Stimulated activated CD4-positive, alpha-beta T cell treated with anti-CD3 and anti-CD28 coated beads, TNF-alpha, amount 100 ng/mL, for 1 hour (primary cell): ENCODE data around the gene REC114.
"Not testable (repeated sequence)": the region's sequence is repeated elsewhere in the genome, so short reads cannot be mapped to it uniquely, and the experiment has no call there.

Experiments
- DNase-seq, 3 donors: peaks; one replicate each; pipeline ENCODE4 v3.0.0-alpha.2; 2020; ENCODE audit warnings: low read depth in 3 of 3, low spot score in 1 of 3

Gene REC114, protein sequence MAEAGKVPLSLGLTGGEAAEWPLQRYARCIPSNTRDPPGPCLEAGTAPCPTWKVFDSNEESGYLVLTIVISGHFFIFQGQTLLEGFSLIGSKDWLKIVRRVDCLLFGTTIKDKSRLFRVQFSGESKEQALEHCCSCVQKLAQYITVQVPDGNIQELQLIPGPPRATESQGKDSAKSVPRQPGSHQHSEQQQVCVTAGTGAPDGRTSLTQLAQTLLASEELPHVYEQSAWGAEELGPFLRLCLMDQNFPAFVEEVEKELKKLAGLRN

DNA sequence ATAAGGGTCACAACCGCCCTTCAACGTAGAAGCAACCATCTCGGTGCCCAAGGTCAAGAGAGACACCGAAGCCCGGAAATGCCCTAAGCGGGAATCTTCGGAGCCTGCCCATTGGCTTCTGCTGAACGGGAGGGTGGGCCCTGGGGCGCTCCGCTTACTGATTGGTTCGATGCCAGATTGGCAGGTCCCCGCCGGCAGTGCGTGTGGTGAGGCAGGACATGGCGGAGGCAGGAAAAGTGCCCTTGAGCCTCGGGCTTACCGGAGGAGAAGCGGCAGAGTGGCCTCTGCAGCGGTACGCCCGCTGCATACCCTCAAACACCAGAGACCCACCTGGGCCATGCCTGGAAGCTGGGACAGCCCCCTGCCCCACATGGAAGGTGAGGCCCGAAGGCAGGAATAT is at the start of gene REC114:
TSS of gene REC114 (plus strand) at position 197 of the 400 bp plus-strand sequence. CDS start at position 219, 22 bp downstream.
- DNase-seq: no peak

DNA sequence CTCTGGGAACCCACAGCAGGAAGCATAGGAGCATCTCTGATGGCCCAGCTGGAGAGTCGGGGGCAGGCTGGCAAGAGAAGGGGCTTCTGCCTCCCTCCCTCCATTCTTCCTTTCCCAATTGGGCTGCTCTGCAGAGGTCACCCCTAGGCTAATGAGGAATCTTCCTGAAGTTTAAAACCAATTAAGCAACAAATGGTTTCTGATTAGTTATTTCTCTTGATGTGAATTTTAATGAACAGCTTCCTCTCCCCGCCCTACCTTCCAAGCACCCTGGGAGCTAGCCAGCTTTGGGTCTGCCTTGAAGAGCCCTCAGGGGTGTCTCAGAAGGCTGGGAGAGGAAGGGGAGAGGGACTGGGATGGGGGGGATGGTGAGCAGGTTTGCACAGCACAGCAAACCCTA is 49.6 kb upstream of the REC114 start:
- no peak for DNase-seq

DNA sequence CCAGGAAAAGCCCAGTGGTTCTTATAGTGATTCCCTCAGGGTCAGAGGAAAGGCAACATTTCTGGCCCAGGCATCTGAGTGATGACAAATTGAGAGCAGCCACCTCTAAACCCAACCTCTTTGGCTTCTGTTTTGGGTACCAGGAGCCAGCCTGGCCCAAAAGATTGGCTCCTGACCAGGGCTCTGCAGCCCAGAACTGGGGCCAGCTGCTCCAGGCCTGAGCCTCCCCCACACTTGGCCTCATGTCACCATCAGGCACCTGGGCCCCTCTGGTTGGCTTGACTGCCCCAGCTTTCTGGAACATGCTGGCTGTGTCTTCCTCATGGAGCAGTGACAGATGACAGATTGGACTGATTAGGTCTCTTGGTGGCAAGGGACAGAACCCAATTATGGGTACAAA is 48.2 kb upstream of the REC114 start:
- no peak for DNase-seq

DNA sequence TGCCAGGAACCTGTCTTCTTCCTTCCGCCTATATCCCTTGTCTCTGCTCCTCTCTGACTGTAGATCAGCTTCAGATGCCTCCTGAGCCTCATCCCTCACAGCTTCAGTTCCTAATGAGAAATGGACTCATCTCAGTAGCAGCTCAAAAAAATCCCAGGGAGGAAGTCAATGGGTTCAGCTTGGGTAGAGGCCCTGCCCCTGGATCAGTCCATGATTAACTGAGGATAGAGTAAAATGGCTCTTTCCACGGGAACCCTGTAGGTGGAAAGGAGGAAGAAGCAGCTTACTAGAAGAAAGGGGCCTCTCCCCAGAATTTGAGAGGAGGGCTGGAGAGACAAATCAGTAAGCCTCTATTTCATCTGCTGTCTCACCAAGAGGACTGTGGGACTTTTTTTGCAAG is 47.3 kb upstream of the REC114 start:
- no peak for DNase-seq

DNA sequence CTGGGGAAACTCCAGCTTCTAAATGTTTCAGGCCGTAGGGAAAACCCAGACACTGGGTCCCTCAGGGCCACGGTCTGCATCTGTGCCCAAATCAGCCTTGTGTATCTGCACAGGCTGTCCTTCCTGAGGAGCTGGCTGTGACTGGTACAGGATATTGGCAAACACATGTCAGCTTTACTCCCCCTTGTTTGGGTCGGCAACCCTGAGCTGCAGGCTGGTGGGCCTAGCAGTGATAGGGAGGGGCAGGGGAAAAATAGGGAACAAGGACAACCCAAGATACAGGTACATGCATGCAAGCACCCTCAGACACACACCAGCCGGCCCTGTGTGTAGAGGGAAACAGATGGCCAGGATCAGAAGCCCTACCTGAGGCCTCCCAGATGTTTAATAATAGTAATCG is 45.5 kb upstream of the REC114 start:
- DNase-seq: no peak

DNA sequence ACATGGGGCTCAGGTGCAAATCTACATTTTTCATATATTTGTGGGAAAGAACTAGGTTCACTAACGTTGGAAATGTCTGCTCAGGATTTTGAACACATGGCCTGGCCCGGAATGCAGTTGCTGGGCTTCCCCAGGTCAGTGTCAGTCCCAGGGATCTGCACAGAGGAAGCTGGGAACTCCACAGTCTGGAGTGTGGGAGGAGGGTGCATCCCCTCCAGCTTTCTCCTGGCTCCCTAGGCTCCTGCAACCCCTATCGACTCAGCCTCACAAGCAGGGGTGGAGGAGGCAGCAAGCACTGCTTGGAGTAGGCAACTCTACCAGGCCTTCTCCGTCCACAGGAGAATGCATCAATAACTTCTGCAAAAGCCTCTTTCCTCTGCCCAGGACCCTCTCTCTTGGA is 44.1 kb upstream of the REC114 start:
- no peak for DNase-seq

DNA sequence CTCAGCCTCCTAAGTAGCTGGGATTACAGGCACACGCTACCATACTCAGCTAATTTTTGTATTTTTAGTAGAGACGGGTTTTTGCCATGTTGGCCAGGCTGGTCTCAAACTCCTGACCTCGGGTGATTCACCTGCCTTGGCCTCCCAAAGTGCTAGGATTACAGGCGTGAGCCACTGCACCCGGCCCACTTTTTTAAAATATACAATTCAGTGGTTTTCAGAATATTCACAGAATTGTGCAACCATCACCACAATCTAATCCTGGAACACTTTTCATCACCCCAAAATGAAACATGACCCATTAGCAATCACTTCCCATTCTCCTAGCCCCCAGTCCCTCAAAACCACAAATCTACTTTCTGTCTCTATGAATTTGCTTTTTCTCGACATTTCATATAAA is 42.7 kb upstream of the REC114 start:
- DNase-seq: not testable (repeated sequence)

DNA sequence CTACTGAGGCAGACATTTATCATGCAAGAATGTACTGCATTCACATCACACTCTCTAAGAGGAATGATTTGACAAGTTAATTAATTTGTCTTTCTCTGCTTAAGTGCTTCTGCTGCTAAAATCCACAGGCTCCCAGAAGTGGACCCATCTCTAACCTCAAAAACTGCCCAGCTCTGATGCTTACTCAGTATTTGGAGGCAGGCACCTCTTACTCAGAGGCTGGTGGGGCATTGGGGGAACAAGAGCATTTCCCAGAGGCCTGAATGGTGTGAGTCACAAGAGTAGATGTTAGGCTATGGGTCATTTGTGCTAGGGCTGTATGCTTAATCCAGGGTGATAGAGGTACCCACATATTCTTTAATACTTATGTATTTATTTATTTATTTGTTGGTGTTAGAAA is 39.8 kb upstream of the REC114 start:
- no peak for DNase-seq

DNA sequence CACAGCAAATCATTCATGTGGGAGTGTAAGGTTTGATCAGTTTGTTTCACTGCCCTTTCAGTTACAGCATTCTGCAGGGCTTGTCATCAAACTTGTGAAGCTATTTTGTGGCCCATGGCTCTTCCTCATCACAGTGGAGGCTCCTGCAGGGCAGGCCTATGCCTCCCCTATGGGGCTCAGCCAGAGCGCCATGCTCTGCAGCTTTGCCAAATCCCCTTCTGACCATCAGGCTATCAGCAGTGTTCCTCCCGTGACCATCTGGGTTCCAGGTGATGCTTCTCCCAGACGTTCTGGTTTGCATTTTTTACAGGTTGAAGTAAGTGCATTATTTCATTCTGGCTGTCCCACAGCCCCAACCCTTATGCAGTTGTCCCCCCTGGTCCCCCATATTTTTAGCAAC is 28.1 kb upstream of the REC114 start:
- DNase-seq: no peak

DNA sequence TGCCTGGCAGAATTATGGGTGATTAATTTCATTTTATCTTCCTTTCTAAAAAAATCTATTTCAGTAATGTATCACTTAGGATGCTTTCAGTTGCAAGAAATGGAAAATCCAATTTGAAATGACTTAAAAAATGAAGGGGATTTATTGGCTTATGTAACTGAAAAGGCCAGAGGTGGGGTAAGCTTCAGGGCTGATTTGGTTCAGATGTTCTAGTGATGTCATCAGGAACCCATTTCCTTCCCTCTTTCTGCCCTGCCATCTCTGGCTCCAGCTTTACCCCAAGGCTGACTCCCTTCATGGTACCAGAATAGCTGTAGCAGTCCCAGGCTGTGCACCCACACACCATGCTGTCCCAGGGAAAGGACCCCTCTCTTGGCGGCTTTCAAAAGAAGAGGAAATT is 18.5 kb upstream of the REC114 start:
- DNase-seq: no peak

DNA sequence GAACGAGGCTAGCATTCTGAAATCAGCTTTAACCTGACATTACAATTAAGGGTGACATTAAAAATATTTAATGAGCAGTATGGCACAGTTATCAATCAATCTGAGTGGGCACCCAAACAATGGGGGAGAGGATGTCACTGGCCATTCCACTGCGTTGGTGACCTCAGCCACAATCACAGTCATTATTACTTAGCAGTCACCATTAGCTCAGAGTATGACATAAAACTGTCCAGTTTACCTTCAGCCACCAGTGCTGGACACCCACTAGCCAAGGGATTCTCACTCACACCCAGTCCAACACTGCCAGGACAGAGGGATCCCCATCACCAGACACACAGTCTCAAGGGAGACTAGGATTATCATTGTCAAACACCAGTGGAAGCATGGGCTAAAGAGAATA is 17.5 kb upstream of the REC114 start:
- no peak for DNase-seq

DNA sequence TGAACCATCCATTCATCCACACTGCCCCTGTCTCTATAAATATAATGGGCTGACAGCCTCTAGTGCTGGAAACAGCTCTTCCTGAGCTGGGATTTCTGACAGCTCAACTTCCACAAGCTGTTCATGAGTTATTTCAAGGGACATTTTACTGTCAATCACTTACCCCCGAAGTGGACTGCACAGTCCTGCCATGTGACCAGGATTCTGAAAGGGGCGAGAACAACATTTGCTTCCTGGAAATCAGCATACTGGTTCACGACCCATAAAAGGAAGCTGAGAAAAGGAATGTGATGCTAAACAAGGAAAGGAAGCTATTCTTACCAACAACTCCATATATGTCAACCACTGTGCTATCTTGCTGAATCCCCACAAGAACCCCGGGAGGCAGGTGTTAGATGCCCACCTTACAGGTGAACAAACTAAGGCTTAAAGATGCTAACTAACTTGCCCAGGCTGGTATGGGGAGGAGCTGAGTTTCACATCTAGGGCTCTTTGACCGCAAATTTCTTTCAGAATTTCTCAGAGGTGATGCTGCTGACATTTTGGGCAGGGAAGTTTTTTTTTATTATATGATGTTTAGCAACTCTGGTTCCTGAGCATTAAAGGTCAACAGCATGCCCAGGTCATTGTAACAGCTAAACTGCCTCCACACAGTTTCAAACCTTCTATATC is 16.5 kb upstream of the REC114 start:
- DNase-seq: no peak

DNA sequence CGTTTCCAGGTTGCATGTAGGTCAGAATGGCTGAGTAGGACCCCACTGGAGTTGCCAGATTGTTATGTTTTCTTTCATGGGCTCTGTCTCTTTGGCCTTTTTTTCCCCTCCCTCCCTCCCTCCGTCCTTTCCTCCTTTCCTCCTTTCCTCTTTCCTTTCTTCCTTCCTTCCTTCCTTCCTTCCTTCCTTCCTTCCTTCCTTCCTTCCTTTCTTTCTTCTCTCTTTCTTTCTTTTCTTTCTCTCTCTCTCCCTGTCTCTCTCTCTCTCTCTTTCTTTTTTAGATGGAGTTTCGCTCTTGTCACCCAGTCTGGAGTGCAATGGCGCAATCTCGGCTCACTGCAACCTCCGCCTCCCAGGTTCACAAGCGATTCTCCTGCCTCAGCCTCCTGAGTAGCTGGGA is 11.6 kb upstream of the REC114 start:
- DNase-seq: not testable (repeated sequence)

DNA sequence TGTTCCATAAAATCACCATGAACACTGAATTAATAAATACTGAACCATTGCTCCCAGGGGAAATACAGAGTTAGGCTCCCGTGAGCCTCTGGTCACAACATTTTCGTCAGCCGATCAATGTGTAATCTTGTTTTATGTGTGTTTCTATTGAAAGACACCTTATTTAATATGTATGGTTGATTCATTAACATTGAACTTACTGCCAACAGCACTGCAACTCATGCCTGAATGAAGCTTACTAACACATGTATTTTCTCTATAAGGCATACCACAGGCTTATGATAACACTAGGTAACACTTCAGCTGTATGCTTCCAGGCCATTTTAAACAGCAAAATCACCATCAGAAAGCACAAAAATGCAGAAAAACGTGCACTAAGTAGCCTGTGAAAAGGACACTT is 9.1 kb upstream of the REC114 start:
- DNase-seq: no peak

DNA sequence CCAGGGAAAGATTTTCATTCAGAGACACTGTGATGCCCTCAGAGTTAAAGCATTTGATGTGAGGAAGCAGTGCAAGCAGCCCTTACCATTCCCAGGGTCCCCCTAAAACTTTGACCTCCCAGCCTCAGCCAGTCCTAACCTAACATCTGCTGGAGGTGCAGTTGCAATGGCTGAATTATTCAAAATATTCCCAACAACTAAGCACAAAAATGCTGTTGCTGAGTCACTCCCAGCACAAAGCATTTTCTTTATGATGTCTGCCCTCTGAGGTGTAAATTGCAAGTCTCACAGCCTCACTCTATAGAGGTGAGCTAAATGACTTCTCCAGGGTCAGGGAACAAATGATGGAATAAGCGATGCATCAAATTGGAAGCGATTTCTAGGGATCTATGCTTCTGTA is 6.4 kb upstream of the REC114 start:
- DNase-seq: no peak

DNA sequence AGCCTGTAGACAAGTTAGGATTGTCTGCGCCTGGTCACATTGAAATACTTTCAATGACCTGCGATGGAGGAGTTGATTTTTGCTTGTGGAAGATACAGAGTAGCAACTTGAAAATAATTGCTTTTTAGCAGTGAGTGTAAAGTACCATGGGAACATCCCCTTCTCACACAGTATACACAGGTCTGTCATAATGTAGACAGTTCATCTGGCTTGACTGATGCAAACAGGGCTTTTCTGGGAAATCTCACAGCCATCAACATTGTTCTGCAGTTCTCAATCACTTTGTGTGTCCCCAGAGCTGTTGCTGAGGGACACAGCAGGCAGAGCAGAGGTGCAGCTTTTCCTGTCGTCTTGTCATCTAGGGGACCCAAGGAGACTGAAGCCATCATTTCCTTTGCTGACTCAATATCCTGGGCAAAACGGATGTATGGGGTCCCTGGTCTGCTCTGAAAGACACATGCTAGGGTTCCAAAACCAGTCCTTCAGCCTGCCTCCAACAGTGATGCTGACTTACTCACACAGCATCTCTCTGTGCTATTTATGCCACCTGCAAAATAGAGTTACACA is 5.3 kb upstream of the REC114 start:
- no peak for DNase-seq

DNA sequence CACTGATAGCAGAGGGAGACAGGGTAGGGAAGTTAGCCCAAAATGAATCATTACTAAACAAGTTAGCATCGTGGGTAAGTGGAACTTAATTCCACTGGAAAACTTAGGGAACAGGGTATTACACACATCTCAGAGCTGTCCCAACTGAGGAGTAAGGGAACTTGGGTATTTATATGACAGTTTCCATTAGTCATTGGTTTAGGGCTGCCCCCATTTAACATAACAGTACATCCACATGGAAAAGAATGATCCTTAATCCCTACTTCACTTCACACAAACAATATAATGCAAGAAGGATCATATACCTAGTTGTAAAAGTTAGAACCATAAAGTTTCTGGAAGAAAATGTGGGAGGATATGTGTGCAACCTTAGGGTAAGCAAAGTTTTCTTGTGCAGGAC is 4.3 kb upstream of the REC114 start:
- no peak for DNase-seq

DNA sequence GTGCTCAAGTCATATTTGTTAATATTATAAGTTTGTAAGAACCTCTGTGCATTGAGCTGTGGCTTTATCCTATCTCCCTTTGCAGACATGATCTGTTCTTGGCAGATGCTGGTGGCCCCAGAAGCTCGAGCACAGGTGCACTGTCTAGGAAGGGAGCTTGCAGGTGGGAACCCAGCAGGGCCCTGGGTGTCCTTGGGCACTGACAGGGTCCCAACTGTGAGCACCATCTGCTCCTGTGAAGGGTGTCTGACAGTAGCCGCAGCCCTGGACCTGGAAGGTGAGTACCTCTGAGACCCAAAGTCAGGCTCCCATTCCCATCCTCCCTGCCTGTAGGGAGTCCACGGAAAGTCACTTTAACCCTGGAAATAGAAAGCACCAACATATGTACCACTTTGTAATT is 2.4 kb upstream of the REC114 start:
- DNase-seq: no peak

DNA sequence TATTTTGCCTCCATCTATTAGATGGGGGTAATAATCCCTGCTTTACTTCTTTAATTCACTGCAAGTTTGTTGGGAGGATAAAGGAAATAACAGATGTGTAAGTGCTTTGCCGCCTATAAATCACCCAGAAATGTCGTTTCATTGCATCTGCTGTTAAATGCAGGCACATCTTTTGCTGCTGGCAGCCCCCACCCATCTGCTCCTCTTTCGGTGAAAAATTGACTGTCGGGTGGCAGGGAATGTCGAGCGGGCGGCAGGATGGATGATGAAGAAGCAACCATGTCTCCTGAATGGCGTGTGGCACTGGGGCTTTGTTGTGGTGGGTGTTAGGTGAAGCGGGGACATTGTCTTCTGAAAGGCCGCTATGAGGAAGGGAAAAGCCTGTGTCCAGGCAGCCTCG is 543 bp upstream of the REC114 start:
- DNase-seq: no peak

DNA sequence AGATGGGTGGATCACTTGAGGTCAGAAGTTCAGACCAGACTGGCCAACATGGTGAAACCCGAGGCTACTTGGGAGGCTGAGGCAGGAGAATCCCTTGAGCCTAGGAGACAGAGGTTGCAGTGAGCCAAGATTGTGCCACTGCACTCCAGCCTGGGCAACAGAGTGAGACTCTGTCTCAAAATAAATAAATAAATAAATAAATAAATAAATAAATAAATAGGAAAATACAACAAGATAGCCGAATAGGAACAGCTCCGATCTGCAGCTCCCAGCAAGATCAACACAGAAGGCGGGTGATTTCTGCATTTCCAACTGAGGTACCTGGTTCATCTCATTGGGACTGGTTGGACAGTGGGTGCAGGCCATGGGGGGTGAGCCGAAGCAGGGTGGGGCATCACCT is 4.5 kb downstream of the REC114 start:
- not testable (repeated sequence) for DNase-seq

DNA sequence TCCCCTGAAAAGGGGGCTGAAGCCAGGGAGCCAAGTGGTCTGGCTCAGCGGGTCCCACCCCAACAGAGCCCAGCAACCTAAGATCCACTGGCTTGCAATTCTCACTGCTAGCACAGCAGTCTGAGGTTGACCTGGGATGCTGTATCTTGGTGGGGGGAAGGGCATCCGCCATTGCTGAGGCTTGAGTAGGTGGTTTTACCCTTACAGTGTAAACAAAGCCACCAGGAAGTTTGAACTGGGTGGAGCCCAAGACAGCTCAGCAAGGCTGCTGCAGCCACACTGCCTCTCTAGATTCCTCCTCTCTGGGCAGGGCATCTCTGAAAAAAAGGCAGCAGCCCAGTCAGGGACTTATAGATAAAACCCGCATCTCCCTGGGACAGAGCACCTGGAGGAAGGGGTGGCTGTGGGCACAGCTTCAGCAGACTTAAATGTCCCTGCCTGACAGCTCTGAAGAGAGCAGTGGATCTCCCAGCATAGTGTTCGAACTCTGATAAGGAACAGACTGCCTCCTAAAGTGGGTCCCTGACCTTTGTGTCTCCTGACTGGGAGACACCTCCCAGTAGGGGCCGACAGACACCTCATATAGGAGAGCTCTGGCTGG is 5.3 kb downstream of the REC114 start:
- DNase-seq: not testable (repeated sequence)

DNA sequence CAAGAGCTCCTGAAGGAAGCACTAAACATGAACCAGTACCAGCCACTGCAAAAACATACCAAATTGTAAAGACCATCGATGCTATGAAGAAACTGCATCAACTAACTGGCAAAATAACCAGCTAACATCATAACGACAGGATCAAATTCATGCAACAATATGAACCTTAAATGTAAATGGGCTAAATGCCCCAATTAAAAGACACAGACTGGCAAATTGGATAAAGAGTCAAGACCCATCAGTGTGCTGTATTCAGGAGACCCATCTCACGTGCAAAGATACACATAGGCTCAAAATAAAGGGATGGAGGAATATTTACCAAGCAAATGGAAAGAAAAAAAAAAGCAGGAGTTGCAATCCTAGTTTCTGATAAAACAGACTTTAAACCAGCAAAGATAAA is 7.0 kb downstream of the REC114 start:
- not testable (repeated sequence) for DNase-seq
